Amniotic stem cell (primary cell): ENCODE results near the gene COBL.

Experiments used
- DNase-seq: peaks from one replicate; lab custom pipeline; 2025; lab: John Stamatoyannopoulos, UW

Gene COBL

GRCh38 chr7:51274001-51274400, 42.6 kb downstream of the COBL start:
- no peak for DNase-seq

DNA sequence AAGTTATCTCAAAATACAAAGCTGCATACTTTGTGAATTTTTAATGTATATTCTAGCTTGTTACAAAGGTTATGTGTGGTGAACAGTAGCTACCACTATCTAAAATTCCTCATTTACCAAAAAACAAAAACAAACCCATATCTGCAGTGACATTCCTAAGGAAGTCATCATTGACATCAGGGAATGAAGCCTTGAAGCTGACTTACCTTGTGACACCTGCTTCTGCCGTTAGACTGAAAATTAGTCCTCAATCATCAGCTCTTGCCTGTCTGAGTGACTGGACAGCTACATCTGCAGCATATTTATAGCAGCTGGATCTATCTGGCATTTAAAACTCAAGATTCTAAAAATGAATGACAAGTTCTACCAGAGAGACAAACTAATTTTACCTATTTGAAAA, 43.2 kb downstream of the COBL start:
- DNase-seq, result no peak

DNA sequence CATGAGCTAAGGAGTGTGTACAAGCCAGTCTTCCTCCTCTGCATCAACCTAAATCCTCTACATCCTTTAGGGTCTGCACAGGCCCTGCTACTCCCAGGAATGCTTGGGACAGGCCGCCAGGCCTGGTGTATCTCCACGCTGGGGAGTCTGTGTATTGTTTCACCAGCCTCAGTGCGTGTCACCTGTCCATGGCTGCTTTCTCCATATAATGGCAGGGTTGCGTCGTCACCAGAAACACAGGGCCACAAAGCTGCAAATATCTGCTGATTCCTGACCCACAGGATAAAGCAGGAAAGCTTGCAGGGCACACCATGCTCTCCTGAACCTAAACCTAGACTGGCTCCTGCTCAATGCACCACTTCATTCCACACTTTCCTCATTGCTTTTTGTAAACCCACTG, 45.6 kb downstream of the COBL start:
- no peak for DNase-seq

DNA sequence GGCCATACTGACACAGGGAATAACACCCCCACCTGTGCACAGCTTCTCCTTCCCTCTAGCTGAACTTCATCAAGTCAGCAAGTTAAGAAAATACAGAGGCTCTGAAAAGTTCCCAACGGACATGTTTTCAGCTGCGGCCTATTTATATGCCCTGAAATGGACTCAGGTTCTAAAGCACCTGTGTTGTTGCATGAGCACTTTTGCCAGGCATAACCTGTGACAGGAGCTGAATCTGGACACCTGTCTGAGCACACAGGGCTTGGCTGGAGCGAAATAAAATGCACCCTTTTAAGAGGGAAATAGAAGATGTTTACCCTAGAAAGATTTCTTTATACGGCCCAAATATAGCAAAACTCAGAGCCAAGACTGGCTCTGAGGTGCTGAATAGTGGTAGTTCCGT, 46.7 kb downstream of the COBL start:
- DNase-seq, result no peak

DNA sequence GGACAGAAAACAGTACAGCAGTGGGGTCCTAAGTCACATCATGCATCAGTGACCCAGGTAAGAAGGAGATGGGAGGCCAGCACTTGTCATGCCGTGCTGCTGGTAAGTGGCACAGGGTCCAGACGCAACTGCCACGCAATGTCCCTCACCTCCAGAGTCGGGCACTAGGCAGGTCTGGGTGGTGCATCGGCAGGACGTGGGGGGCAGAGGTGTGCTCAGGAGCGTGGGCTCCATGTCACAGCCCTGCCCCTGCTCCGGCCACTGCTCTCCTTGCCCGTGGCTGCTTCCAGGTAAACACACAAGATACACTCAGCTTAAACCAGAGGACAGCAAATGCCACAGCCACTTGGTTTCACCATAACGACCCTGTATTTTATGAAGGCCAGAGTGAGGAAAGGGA, 47.3 kb downstream of the COBL start:
- DNase-seq, result no peak

DNA sequence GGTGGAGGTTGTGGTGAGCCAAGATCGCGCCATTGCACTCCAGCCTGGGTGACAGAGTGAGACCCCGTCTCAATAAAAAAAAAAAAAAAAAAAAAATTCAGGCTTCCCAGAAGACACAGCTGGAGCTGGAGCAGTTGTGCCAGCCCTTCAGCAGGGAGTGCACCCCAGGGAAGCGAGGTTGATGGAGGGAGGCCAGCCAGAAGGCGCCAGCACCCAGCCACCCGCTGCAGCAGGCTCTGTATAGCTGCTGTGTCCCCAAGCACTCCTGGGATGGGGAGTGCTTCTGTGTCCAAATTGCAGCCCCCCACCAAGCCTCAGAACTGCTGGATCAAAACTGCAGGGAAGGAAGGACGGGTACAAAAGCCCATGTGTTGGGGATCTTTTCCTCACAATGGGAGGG, 47.8 kb downstream of the COBL start:
- no peak for DNase-seq

DNA sequence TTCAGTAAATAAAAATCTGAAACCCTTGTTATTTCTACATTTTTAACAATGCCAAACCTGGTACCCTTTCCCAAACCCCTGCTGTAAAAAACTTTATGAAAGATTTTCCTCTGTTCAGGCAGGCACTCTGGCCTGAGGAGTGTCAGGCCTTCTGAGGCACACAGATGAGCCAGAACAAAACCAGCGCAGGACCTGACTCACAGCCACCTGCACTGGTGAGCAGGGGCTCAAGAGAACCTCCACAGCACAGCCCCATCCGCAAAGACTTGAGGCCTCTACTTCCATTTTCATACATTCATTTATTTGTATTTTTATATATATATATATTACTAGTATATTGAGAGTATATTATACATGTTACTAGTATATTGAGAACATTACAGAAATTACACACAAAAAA, 49.4 kb downstream of the COBL start:
- no peak for DNase-seq

DNA sequence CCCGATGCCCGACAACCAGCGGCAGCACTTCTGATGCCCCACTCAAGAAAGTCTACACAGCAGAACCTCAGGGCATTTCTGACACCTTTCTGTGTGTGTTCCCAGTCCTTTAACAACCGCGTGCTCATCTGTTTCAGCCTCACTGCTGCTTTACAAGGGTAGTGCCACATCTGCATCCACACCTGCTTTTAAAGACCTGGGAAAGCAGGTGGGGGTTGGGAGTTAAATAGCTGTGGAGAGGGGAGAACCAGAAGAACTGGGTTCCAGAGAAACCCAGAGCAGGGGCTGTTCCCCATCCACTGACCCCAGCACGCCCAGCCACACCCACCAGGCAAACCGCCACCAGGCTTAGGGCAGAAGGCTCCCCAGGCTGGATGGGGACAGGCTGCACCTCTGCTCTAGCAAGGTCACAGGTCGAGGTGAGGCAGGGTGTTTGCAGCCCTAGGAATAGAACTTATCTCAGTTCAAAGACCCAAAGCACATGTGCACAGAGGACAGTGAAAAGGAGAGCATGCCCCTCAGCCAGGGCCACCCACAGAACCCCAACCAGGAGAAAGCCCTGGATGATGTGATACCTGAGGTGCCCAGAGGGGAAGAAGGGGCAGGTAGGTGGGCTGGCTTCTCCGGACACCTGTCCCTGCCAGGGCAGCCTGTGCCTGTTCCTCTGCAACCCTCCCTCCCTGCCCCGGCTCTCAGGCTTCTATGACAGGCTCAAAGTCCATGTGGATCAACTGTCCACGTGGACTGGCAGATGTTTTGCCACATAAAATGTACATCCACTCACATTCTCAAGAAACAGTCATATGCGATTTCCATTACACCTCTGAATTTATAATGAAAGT, 51.3 kb downstream of the COBL start:
- no peak for DNase-seq

DNA sequence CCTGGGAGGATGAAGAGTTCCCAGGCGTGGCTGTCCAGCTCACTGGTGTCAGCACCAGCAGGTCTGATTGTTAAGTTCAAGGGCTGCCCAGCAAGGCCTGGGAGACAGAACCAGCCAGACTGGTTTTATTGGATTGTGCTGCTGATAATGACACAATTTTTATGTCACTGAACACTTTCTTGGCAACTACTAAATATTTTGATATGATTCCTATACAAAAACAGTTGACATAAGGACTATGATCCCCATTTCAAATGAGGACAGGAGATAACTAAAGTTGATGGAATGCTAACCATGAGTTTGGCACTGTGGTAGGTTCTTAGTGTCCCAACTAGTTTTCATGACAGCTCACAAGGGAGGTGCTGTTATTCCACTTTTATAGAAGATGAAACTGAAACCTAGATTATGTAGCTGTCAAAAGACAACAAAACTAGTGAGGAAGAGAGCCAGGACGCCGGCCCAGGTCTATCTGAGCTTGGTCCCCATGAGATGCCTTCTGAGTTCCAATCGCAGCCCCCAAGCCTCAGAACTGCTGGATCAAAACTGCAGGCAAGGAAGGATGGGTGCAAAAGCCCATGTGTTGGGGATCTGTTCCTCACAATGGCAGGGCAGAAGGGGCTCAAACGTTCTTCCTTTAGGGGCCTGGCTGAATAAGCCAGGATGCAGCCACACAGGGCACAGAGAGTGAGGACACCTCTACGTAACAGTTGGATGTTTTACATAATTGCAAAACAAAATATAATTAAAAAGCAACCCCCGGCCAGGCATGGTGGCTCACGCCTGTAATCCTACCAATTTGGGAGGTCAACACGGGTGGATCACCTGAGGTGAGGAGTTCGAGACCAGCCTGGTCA, 52.8 kb downstream of the COBL start:
- DNase-seq, result no peak

DNA sequence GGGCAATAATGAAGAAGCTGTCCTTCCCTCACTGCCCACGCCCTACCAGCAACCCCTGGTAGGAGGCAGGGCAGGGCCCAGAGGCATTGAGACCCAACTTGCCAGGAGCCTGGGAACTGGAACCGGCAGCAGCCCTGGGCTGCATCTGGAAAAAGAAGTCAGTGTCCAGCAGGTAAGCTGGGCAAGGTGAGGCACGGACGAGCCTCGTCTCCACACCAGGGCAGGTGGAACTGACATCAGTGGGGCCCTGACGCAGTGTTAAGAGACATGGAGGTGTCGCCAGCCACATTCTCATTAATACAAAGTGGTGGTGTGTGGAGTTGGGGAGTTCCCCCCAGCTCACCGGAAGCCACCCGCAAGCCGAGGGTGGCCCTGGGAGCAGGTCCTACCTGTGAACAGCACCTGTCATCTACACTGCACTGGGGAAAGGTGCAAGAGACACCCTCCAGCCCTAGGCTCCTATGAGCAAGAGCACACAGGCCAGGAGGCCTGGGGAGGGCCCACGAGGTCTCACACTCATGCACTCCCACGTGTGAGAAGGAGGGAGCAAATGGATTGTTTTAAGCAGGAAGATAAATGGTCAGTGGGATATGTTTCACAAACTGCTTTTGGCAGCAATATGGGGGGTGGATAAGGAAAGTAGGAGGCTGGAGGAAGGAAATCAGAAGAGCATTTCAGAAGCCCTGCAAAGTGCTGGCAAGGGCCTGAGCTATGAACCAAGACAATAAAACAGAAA, 53.6 kb downstream of the COBL start:
- DNase-seq, result no peak

DNA sequence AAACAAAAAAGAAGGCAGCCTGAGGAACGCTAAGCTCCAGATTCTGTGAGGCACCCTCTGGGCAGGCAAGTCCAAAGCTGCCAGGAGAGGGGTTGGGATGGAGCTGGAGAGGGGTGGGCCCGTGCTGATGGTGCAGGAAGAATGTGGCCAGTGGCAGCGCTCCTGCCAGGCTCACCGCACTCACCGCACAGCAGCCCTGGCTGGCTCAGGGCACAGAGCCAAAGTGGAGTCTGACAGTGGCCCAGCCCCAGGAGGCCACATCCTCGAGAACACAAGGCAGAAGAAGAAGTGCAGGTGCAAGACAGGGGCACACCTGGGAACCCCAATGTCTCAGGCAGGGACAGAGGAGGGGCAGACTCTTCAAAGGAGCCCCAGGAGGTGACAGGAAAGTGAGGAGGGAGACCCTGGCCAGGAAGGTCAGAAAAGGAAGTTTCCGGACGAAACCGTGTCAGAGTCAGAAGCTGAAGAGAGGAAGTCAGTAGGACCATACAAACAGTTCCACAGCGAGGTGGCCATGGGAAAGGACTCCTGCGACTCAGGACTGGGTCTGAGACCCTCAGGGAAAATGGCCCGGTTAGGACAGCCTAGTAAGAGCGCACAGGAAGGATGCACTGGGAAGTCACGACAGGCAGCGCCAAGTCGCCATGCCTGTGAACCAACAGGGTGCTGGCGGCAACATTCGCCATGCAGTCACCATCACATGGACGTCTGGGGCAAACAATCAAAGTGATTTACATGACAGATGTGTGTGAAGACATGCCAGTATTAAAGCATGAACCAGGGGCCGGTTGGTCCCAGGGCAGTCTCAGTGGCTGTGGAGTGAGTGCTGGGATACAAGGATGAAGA, 54.4 kb downstream of the COBL start:
- no peak for DNase-seq

GRCh38 chr7:51261117-51261835, 55.3 kb downstream of the COBL start:
- no peak for DNase-seq

GRCh38 chr7:51260516-51260915, 56.1 kb downstream of the COBL start:
- no peak for DNase-seq

DNA sequence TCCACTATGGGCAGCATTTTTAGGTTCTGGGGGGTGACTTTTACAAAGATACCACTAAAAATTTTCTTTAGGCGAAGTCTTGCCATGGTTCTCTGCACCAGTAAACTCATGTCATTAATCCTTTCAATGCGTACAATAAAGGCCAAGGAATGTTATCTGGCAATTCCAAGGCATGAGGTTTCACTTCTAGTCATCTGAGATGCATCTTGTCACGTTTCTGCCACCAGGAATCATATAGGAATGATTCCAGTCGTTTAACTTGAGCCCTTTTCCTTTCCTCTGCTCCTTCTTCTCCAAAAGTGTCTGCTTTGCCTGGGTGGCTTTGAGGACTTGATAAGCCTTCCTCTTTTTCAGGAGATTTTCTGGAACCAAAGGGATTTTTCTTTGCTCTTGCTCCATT, 56.8 kb downstream of the COBL start:
- DNase-seq, result no peak

DNA sequence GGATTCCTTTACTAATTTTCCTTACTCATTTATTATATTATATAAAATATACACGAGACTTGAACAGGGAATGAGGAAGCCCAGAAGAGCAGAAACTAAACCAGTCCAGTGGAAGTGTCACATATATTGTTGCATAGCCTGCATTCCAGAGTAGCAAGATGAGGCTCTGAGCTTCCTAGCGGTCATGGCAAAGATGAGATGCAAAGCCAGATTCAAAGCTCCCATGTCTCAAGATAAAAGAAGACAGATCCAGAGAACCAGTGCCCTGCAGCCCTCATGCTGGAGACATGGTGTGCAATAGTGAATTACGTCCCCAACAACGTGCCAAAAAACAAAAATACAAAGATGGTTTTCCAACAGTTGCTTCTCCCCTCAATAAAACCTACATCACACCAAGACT, 59.7 kb downstream of the COBL start:
- DNase-seq, result no peak

DNA sequence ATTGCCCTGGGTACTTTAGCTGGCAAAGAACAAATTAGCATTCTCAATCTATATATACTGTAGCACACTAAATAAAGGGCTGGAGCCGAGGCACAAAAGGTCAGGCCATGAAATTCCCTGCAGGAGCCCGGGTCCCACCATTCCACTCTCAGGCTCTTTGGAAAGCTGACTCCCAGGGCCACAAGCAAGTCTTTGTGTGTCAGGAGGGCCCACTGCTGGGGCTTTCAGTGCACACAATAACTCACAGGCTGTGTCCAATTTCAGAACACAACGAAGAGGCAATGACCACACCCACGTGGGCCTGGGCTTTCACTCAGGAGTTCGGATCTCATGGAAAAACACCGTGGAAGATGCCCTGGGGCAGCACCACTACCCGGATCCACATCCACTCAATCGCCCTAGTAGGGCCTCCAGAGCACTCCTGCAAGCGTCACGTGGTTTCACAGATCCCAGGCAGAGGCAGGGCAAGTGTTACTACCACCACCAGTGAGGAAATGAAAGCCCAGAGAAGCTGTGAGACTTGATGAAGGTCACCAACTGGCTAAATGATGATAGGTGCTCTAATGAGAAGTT, 60.3 kb downstream of the COBL start:
- no peak for DNase-seq

DNA sequence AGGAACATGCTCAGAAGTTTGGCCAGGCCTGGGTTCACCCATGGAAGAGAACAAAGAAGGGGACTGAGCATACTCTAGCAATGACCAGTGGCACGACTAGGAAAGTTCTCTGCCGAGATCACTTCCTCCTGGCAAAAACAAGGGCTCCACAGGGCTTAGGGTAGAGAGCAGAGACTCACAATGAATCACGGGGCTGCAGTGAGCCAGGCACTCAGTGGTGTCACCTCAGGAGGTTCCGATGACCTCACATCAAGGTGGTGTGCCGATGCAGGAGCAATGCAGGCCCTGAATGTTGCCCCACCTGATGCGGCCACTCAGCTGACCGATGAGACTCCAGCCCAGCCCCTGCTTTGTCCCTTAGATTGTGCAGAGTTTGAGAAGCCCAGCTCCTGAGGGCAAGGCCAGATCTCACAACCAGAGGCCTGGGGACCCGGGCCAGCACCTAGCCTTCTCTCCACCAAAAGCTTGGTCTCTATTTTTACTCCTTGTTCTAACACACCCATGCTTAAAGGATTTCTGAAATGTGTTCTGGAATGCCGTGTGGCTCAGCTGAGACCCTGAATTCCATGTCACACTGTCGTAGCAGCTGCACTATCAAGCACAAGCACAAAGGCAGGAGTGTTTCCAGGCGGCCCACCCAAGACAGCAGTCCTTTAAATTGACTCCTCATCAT, 60.9 kb downstream of the COBL start:
- no peak for DNase-seq

- DNase-seq, result no peak
These were observed 61.6 kb downstream of the COBL start for GRCh38 chr7:51255036-51255435.

- no peak for DNase-seq
These were observed 63.5 kb downstream of the COBL start for GRCh38 chr7:51253157-51253556.

GRCh38 chr7:51251290-51251689, 65.3 kb downstream of the COBL start:
- no peak for DNase-seq
